Measurements from ENCODE around the gene GTF3C1. TPM values are rescaled to one million over a fixed set of nuclear protein-coding genes. Genes with fewer than 3 reads are reported as not detected.

GTF3C1 gene
- total RNA-seq, 2 experiments from 2014 or later, result 43.6 to 44.5 TPM

DNA sequence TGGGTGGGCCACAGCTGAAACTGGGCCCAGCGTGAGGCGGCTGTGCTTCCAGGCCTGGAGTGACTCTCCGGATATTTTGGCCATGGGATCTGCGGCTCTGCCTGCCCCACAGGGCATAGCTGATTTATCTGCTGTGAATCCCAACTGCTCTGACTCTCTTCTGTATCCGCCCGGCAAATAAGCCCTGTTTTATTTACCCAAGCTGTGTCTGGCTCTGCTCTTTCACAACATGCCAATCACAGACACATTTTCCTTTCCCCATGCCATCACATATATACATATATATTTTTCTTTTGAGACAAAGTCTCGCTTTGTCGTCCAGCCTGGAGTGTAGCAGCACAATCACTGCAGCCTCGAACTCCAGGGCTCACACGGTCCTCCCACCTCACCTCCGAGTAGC is 33.3 kb downstream of the GTF3C1 start:
- intact Hi-C loops (cut with DNase I, micrococcal nuclease), result no loop called here
- DNase-seq (no peak), ATAC-seq (ENCODE audit: poor library complexity) (no peak)
- Mint-ChIP-seq H3K4me1 (ENCODE audit: low read depth) (no peaks in the 10 kb centered on the region), H3K36me3 (ENCODE audit: low read depth) (peaks cover 88% of the 10 kb centered on the region), H3K9me3 (no peaks in the 10 kb centered on the region), H3K4me3 (no peak overlapping the region), H3K27me3 (no peaks in the 10 kb centered on the region), H3K27ac (no peak overlapping the region)
- Histone ChIP-seq H3K9me3 (ENCODE audit: control insufficient read depth in 1 of 2, insufficient read depth in 1 of 2, low read length in 2 of 2) (peaks cover 0 to 3% of the 10 kb centered on the region in 2 experiments), H3K36me3 (ENCODE audit: insufficient read depth, low read length) (peaks cover 47% of the 10 kb centered on the region), H3K27ac (ENCODE audit: low read depth in 1 of 2, low read length in 2 of 2) (no peak overlapping the region), H3K27me3 (ENCODE audit: control insufficient read depth in 1 of 2, insufficient read depth in 2 of 2, low read length in 2 of 2) (no peaks in the 10 kb centered on the region), H3K4me3 (ENCODE audit: low read length) (no peak overlapping the region), H3K4me1 (ENCODE audit: insufficient read depth, low read length) (no peaks in the 10 kb centered on the region)
- ChIA-PET POLR2A (no interaction called here), CTCF (no interaction called here)
- TF ChIP-seq, protein P1, sequence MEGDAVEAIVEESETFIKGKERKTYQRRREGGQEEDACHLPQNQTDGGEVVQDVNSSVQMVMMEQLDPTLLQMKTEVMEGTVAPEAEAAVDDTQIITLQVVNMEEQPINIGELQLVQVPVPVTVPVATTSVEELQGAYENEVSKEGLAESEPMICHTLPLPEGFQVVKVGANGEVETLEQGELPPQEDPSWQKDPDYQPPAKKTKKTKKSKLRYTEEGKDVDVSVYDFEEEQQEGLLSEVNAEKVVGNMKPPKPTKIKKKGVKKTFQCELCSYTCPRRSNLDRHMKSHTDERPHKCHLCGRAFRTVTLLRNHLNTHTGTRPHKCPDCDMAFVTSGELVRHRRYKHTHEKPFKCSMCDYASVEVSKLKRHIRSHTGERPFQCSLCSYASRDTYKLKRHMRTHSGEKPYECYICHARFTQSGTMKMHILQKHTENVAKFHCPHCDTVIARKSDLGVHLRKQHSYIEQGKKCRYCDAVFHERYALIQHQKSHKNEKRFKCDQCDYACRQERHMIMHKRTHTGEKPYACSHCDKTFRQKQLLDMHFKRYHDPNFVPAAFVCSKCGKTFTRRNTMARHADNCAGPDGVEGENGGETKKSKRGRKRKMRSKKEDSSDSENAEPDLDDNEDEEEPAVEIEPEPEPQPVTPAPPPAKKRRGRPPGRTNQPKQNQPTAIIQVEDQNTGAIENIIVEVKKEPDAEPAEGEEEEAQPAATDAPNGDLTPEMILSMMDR (IDR thresholded peaks at IDR 0.05), result no peak

DNA sequence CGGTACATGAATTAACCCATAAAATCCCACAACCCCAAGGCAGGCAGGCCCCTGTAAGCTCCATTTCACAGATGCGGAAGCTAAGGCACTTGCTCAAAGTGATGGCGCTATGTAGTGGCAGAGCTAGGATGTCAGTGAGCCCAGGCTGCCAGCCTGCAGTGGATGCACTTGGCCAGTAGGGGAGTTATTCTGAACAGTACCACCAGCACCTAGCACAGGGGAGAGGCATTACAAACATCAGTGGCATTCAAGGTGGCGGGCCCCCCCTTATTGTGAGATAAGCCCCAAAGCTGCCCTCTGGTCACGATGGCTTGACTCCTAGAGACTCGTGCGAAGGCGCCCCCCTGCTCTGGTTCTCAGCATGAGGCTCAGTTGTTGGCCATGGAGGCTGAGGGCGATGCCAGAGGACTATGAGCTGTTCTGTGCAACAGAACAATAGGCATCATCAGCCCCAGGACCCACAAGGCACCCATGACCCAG is 33.8 kb downstream of the GTF3C1 start:
- Histone ChIP-seq H3K27me3 (ENCODE audit: control insufficient read depth in 1 of 2, insufficient read depth in 2 of 2, low read length in 2 of 2) (no peaks in the 10 kb centered on the region), H3K4me1 (ENCODE audit: insufficient read depth, low read length) (no peaks in the 10 kb centered on the region), H3K27ac (ENCODE audit: low read depth in 1 of 2, low read length in 2 of 2) (no peak overlapping the region), H3K9me3 (ENCODE audit: control insufficient read depth in 1 of 2, insufficient read depth in 1 of 2, low read length in 2 of 2) (peaks cover 0 to 3% of the 10 kb centered on the region in 2 experiments), H3K4me3 (ENCODE audit: low read length) (no peak overlapping the region), H3K36me3 (ENCODE audit: insufficient read depth, low read length) (peaks cover 50% of the 10 kb centered on the region)
- Mint-ChIP-seq H3K9me3 (no peaks in the 10 kb centered on the region), H3K4me3 (no peak overlapping the region), H3K27ac (no peak overlapping the region), H3K4me1 (ENCODE audit: low read depth) (no peaks in the 10 kb centered on the region), H3K27me3 (no peaks in the 10 kb centered on the region), H3K36me3 (ENCODE audit: low read depth) (peaks cover 90% of the 10 kb centered on the region)
- DNase-seq (peak in 6 of 14 experiments; percentile 5 to 41 (median 8)), ATAC-seq (ENCODE audit: poor library complexity) (peak; percentile 64)
- POLR2A ChIA-PET, result no interaction called here
- TF ChIP-seq, protein P1 (IDR thresholded peaks at IDR 0.05), result peak; percentile 35
- CTCF ChIA-PET, result interaction anchor here (0.7 kb wide), 1 partner anchor 34 kb away, joined by 3 read pairs; the partner anchor contains the start of genes GTF3C1 and KATNIP
- intact Hi-C loops (cut with DNase I, micrococcal nuclease), result no loop called here

DNA sequence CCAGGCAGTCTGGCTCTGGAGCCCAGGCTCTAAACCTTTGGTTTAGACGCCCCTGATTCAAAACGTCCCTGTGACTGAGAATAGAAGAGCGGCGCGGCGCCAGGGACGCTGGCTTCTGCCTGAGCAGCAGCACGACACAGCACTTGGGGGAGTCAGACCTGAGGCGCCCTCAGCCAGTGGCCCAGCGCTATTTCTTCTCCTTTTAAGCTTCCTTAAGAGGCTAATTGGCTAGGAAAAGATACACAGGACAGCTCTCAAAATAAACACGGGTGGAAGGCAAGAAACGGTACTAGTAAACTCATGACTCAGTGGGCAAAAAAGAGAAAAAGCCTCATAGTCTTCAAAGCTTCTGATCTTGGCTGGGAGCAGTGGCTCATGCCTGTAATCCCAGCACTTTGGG is 34.9 kb downstream of the GTF3C1 start:
- no peak overlapping the region for H3K27ac Mint-ChIP-seq
- peaks cover 54% of the 10 kb centered on the region for H3K36me3 ChIP-seq (ENCODE audit: insufficient read depth, low read length)

More for the DNA sequence above, 34.9 kb downstream of the GTF3C1 start:
- Mint-ChIP-seq H3K9me3 (no peaks in the 10 kb centered on the region), H3K4me3 (no peak overlapping the region), H3K27me3 (no peaks in the 10 kb centered on the region), H3K4me1 (ENCODE audit: low read depth) (no peaks in the 10 kb centered on the region), H3K36me3 (ENCODE audit: low read depth) (peaks cover 91% of the 10 kb centered on the region)
- ChIA-PET POLR2A (no interaction called here), CTCF (interaction anchor here (0.7 kb wide), 2 partner anchors 50 to 417 kb away, joined by 3 read pairs; no protein-coding TSS in a partner anchor)
- TF ChIP-seq, protein P1 (IDR thresholded peaks at IDR 0.05), result no peak
- no peaks in the 10 kb centered on the region for H3K4me1 ChIP-seq (ENCODE audit: insufficient read depth, low read length)
- H3K27ac ChIP-seq (ENCODE audit: low read depth in 1 of 2, low read length in 2 of 2), result no peak overlapping the region
- intact Hi-C loops (cut with DNase I, micrococcal nuclease), result no loop called here
- H3K27me3 ChIP-seq (ENCODE audit: control insufficient read depth in 1 of 2, insufficient read depth in 2 of 2, low read length in 2 of 2), result no peaks in the 10 kb centered on the region
- no peak overlapping the region for H3K4me3 ChIP-seq (ENCODE audit: low read length)
- ATAC-seq (ENCODE audit: poor library complexity) (no peak), DNase-seq (no peak)
- peaks cover 0 to 3% of the 10 kb centered on the region in 2 experiments for H3K9me3 ChIP-seq (ENCODE audit: control insufficient read depth in 1 of 2, insufficient read depth in 1 of 2, low read length in 2 of 2)
